Hepatocyte (in vitro differentiated cells): ENCODE results near the gene CISH. TPM values are rescaled to one million over a fixed set of nuclear protein-coding genes. Genes with fewer than 3 reads are reported as not detected.

Experiments
- DNase-seq: peaks from one replicate; pipeline ENCODE4 v3.0.0-alpha.2; 2016; ENCODE audit warnings: low spot score
- H2AFZ ChIP-seq: fragments of 200-600 bp; sonication (generic); 2 replicates; pipeline ENCODE4 v1.6.0; 2016; ENCODE audit warnings: antibody characterized with exemption, mild to moderate bottlenecking
- H3K27ac ChIP-seq: fragments of 200-600 bp; sonication (generic); 2 replicates; pipeline ENCODE4 v1.5.1; 2016; ENCODE audit warnings: mild to moderate bottlenecking
- H3K27me3 ChIP-seq: fragments of 200-600 bp; sonication (generic); 2 replicates; pipeline ENCODE4 v1.6.1; 2016
- H3K36me3 ChIP-seq: fragments of 200-600 bp; sonication (generic); replicated peaks from 2 replicates; pipeline ENCODE4 v1.5.1; 2016; ENCODE audit warnings: low read depth; ENCODE audit not compliant: insufficient read depth
- H3K4me1 ChIP-seq: fragments of 200-600 bp; sonication (generic); 2 replicates; pipeline ENCODE4 v1.5.1; 2016; ENCODE audit warnings: mild to moderate bottlenecking, moderate library complexity; ENCODE audit not compliant: insufficient read depth
- H3K4me2 ChIP-seq: fragments of 200-600 bp; sonication (generic); 2 replicates; pipeline ENCODE4 v1.6.0; 2016
- H3K4me3 ChIP-seq: fragments of 200-600 bp; sonication (generic); 2 replicates; pipeline ENCODE4 v1.5.1; 2016; ENCODE audit warnings: mild to moderate bottlenecking
- H3K79me2 ChIP-seq: fragments of 200-600 bp; sonication (generic); 2 replicates; pipeline ENCODE4 v1.6.0; 2017; ENCODE audit warnings: mild to moderate bottlenecking
- H3K9me2 ChIP-seq: fragments of 200-600 bp; sonication (generic); replicated peaks from 2 replicates; pipeline ENCODE4 v1.6.0; 2017; ENCODE audit warnings: mild to moderate bottlenecking; ENCODE audit not compliant: insufficient read depth
- H3K9me3 ChIP-seq: fragments of 200-600 bp; sonication (generic); 2 replicates; pipeline ENCODE4 v1.5.1; 2016; ENCODE audit warnings: low read depth, mild to moderate bottlenecking
- H4K20me1 ChIP-seq: fragments of 200-600 bp; sonication (generic); 2 replicates; pipeline ENCODE4 v1.6.0; 2016; ENCODE audit warnings: mild to moderate bottlenecking; ENCODE audit not compliant: insufficient read depth, poor library complexity, severe bottlenecking
- EZH2 ChIP-seq: fragments of 200-600 bp; sonication (generic); IDR thresholded peaks from 2 replicates; pipeline ENCODE4 v1.6.1; 2016; ENCODE audit warnings: antibody characterized with exemption, mild to moderate bottlenecking, borderline replicate concordance
- EZH2phosphoT487 ChIP-seq: fragments of 200-600 bp; sonication (generic); IDR thresholded peaks from one replicate; pipeline ENCODE4 v1.6.1; 2018; ENCODE audit warnings: antibody characterized with exemption, mild to moderate bottlenecking, low read depth, moderate library complexity; ENCODE audit not compliant: unreplicated experiment, severe bottlenecking
- WGBS: methylation state at CpG from one replicate; pipeline ENCODE4 v1.1.6; 2016; ENCODE audit warnings: low lambda C conversion rate; ENCODE audit errors: missing lambda C conversion rate; 5-methylcytosine and 5-hydroxymethylcytosine counted together
- polyA plus RNA-seq: library from polyadenylated mRNA; unstranded; fragments of >200 nt; fragmentation: Nextera tagmentation; extraction: Ambion mirVana; gene quantifications from 2 replicates; pipeline ENCODE4 v1.2.1, GENCODE V29; 2016
- total RNA-seq: library from RNA; depleted of rRNA; stranded (reverse); fragments of >200 nt; gene quantifications from 2 replicates; pipeline ENCODE4 v1.2.3, GENCODE V29; 2014
- TF ChIP-seq, protein P1 (sequence below): fragments of 200-600 bp; sonication (generic); IDR thresholded peaks from 2 replicates; pipeline ENCODE4 v1.5.1; 2016; ENCODE audit warnings: antibody characterized with exemption, mild to moderate bottlenecking; ENCODE audit not compliant: poor library complexity

CISH gene
- total and polyA plus RNA-seq, 2 experiments from 2014 or later: 4.0 to 9.0 TPM

DNA sequence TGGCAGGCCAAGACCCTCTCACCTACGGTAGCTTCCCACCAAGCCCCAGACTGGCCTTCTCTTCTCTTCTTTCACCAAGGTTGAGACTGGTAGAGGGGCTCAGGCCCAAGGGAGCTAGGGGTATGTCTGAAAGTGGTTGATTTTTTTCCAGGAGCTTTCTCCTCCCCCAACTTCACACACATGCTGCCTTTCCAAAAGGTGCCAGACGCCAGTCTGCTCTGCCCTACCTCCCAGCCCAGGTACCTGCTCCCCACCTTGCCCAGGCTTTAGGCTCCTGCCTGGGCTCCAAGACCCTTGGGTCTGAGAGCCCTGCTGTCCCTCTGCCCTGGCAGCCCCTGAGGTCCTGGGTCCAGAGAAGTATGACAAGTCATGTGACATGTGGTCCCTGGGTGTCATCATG is 33.8 kb upstream of the CISH start:
- Histone ChIP-seq H3K36me3 (no peaks in the 10 kb centered on the region), H2AFZ (no peak overlapping the region), H3K27me3 (no peaks in the 10 kb centered on the region), H3K9me3 (no peaks in the 10 kb centered on the region), H3K27ac (no peak overlapping the region), H4K20me1 (peaks cover 4% of the 10 kb centered on the region), H3K79me2 (no peaks in the 10 kb centered on the region), H3K4me1 (no peaks in the 10 kb centered on the region), H3K4me2 (no peak overlapping the region), H3K4me3 (no peak overlapping the region), H3K9me2 (no peaks in the 10 kb centered on the region)
- 91% methylated on average over 2 of the region's 2 CpGs for WGBS
- DNase-seq: no peak
- TF ChIP-seq EZH2phosphoT487 (no peak), EZH2 (no peak)
- TF ChIP-seq, protein P1, sequence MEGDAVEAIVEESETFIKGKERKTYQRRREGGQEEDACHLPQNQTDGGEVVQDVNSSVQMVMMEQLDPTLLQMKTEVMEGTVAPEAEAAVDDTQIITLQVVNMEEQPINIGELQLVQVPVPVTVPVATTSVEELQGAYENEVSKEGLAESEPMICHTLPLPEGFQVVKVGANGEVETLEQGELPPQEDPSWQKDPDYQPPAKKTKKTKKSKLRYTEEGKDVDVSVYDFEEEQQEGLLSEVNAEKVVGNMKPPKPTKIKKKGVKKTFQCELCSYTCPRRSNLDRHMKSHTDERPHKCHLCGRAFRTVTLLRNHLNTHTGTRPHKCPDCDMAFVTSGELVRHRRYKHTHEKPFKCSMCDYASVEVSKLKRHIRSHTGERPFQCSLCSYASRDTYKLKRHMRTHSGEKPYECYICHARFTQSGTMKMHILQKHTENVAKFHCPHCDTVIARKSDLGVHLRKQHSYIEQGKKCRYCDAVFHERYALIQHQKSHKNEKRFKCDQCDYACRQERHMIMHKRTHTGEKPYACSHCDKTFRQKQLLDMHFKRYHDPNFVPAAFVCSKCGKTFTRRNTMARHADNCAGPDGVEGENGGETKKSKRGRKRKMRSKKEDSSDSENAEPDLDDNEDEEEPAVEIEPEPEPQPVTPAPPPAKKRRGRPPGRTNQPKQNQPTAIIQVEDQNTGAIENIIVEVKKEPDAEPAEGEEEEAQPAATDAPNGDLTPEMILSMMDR: no peak

GRCh38 chr3:50644561-50644960 is 33.0 kb upstream of the CISH start:
- Histone ChIP-seq H3K36me3 (no peaks in the 10 kb centered on the region), H3K27ac (no peak overlapping the region), H4K20me1 (peaks cover 4% of the 10 kb centered on the region), H3K4me2 (no peak overlapping the region), H3K4me3 (no peak overlapping the region), H2AFZ (no peak overlapping the region), H3K9me3 (no peaks in the 10 kb centered on the region), H3K4me1 (no peaks in the 10 kb centered on the region), H3K79me2 (no peaks in the 10 kb centered on the region), H3K9me2 (no peaks in the 10 kb centered on the region), H3K27me3 (no peaks in the 10 kb centered on the region)
- TF ChIP-seq EZH2 (no peak), EZH2phosphoT487 (no peak)
- TF ChIP-seq, protein P1: no peak
- 80% methylated on average over 6 of the region's 7 CpGs for WGBS
- no peak for DNase-seq

GRCh38 chr3:50642382-50642781 is 30.8 kb upstream of the CISH start:
- H3K4me1 ChIP-seq: no peaks in the 10 kb centered on the region
- H3K4me2 ChIP-seq: no peak overlapping the region
- no peak overlapping the region for H3K4me3 ChIP-seq
- H3K9me2 ChIP-seq: no peaks in the 10 kb centered on the region
- DNase-seq: no peak
- H3K9me3 ChIP-seq: no peaks in the 10 kb centered on the region
- H3K27ac ChIP-seq: no peak overlapping the region
- H2AFZ ChIP-seq: no peak overlapping the region
- TF ChIP-seq EZH2: no peak
- no peak for TF ChIP-seq EZH2phosphoT487
- TF ChIP-seq, protein P1: no peak
- H3K79me2 ChIP-seq: no peaks in the 10 kb centered on the region
- H3K36me3 ChIP-seq: no peaks in the 10 kb centered on the region
- 97% methylated on average over 1 of the region's 1 CpG for WGBS
- no peaks in the 10 kb centered on the region for H3K27me3 ChIP-seq
- H4K20me1 ChIP-seq: peaks cover 4% of the 10 kb centered on the region

DNA sequence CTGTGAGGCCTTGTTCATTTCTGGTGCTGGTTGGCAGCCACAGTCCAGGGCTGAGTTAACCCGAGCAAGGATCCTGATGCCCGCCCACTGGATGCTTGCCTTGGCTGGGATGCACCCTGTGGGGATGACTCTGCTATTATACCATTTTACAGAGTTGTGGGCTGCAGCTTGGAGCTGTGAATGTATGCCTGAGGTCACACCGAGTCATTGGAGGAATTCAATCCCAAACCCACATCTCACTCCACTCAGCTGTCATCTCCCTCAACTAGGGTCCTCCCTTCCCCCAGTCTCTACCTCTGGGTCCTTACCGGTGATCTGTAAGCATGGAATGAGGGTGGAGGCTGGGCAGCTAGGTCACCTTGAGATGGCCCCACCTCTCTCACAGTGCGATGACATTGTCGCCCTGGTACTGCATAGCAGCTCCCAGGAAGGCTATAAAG is 27.5 kb upstream of the CISH start:
- Histone ChIP-seq H4K20me1 (peaks cover 5% of the 10 kb centered on the region), H2AFZ (no peak overlapping the region), H3K4me3 (no peak overlapping the region), H3K9me2 (no peaks in the 10 kb centered on the region), H3K79me2 (peaks cover 7% of the 10 kb centered on the region), H3K9me3 (no peaks in the 10 kb centered on the region), H3K4me2 (no peak overlapping the region), H3K36me3 (no peaks in the 10 kb centered on the region), H3K4me1 (no peaks in the 10 kb centered on the region), H3K27me3 (no peaks in the 10 kb centered on the region), H3K27ac (no peak overlapping the region)
- WGBS: 90% methylated on average over 6 of the region's 6 CpGs
- DNase-seq: no peak
- TF ChIP-seq EZH2phosphoT487: no peak
- TF ChIP-seq, protein P1: no peak
- no peak for TF ChIP-seq EZH2
